ENCODE measurements around the gene ZNF710. TPM values are rescaled to one million over a fixed set of nuclear protein-coding genes. Genes with fewer than 3 reads are reported as not detected.

Gene ZNF710
- total and polyA plus RNA-seq, 9 of the 15 experiments (the other 6 are each of a cell fraction or from before 2014, with no cell fraction given): 0.56 to 14.2 (median 5.2) TPM

DNA sequence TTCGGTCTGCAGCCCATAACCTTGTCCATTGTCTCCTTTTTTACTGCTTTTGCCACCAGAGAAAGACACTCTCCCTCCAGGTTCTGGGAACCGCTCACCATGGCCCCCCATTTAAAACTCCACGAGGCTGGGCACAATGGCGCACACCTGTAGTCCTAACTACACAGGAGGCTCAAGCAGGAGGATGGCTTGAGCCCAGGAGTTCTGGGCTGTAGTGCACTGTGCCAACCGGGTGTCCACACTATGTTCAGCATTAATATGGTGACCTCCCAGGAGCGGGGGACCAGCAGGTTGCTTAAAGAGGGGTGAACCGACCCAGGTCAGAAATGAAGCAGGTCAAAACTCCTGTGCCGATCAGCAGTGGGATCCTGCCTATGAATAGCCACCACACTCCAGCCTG, 129.2 kb downstream of the ZNF710 start:
- Histone ChIP-seq H3K9me1 (ENCODE audit: control insufficient read depth, insufficient read depth, low read length) (no peaks in the 10 kb centered on the region), H3K4me2 (ENCODE audit: insufficient read depth, low read length) (no peak overlapping the region)
- intact Hi-C loops (cut with micrococcal nuclease): no loop called here
- TF ChIP-seq, protein P1, sequence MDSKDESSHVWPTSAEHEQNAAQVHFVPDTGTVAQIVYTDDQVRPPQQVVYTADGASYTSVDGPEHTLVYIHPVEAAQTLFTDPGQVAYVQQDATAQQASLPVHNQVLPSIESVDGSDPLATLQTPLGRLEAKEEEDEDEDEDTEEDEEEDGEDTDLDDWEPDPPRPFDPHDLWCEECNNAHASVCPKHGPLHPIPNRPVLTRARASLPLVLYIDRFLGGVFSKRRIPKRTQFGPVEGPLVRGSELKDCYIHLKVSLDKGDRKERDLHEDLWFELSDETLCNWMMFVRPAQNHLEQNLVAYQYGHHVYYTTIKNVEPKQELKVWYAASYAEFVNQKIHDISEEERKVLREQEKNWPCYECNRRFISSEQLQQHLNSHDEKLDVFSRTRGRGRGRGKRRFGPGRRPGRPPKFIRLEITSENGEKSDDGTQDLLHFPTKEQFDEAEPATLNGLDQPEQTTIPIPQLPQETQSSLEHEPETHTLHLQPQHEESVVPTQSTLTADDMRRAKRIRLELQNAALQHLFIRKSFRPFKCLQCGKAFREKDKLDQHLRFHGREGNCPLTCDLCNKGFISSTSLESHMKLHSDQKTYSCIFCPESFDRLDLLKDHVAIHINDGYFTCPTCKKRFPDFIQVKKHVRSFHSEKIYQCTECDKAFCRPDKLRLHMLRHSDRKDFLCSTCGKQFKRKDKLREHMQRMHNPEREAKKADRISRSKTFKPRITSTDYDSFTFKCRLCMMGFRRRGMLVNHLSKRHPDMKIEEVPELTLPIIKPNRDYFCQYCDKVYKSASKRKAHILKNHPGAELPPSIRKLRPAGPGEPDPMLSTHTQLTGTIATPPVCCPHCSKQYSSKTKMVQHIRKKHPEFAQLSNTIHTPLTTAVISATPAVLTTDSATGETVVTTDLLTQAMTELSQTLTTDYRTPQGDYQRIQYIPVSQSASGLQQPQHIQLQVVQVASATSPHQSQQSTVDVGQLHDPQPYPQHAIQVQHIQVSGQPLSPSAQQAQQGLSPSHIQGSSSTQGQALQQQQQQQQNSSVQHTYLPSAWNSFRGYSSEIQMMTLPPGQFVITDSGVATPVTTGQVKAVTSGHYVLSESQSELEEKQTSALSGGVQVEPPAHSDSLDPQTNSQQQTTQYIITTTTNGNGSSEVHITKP (IDR thresholded peaks at IDR 0.05; ENCODE audit: partially characterized antibody): no peak
- TF ChIP-seq, protein P2, sequence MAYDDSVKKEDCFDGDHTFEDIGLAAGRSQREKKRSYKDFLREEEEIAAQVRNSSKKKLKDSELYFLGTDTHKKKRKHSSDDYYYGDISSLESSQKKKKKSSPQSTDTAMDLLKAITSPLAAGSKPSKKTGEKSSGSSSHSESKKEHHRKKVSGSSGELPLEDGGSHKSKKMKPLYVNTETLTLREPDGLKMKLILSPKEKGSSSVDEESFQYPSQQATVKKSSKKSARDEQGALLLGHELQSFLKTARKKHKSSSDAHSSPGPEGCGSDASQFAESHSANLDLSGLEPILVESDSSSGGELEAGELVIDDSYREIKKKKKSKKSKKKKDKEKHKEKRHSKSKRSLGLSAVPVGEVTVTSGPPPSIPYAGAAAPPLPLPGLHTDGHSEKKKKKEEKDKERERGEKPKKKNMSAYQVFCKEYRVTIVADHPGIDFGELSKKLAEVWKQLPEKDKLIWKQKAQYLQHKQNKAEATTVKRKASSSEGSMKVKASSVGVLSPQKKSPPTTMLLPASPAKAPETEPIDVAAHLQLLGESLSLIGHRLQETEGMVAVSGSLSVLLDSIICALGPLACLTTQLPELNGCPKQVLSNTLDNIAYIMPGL (CRISPR knock-in tag; IDR thresholded peaks at IDR 0.05): no peak
- no peak for TF ChIP-seq FOXO4 (CRISPR knock-in tag; IDR thresholded peaks at IDR 0.05)
- no peak for TF ChIP-seq POLR2AphosphoS2 (IDR thresholded peaks at IDR 0.05; ENCODE audit: low read length)
- TF ChIP-seq ZNF830 (CRISPR knock-in tag; IDR thresholded peaks at IDR 0.05): no peak
- no peak for TF ChIP-seq FOXP4 (CRISPR knock-in tag; IDR thresholded peaks at IDR 0.05; ENCODE audit: borderline replicate concordance)
- TF ChIP-seq RBM25 (IDR thresholded peaks at IDR 0.05; ENCODE audit: low read depth, low read length, severe bottlenecking): no peak
- no peak for TF ChIP-seq TEAD2 (tag; IDR thresholded peaks at IDR 0.05)
- TF ChIP-seq TBP (optimal IDR thresholded peaks at IDR 0.05; ENCODE audit: low read depth, low read length): no peak
- TF ChIP-seq, protein P3, sequence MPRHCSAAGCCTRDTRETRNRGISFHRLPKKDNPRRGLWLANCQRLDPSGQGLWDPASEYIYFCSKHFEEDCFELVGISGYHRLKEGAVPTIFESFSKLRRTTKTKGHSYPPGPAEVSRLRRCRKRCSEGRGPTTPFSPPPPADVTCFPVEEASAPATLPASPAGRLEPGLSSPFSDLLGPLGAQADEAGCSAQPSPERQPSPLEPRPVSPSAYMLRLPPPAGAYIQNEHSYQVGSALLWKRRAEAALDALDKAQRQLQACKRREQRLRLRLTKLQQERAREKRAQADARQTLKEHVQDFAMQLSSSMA (CRISPR knock-in tag; IDR thresholded peaks at IDR 0.05): no peak
- TF ChIP-seq TAF1 (IDR thresholded peaks at IDR 0.05; ENCODE audit: control insufficient read depth, extremely low read depth, insufficient read depth, low read length, severe bottlenecking): no peak

More for the DNA sequence above, 129.2 kb downstream of the ZNF710 start:
- DNase-seq (ENCODE audit: extremely low read depth in 1 of 4, low spot score in 3 of 4) (no peak), FAIRE-seq (no peak), ATAC-seq (no peak)
- 35% methylated on average over 8 of the region's 8 CpGs for WGBS (ENCODE audit: insufficient coverage, low coverage, missing lambda C conversion rate)
- Histone ChIP-seq H3K9ac (ENCODE audit: insufficient read depth in 1 of 2, low read depth in 2 of 2, low read length in 2 of 2) (no peak overlapping the region), H3K36me3 (ENCODE audit: control insufficient read depth, insufficient read depth, low read length) (no peaks in the 10 kb centered on the region), H3K79me2 (ENCODE audit: control insufficient read depth, insufficient read depth, low read length) (no peaks in the 10 kb centered on the region), H3K4me3 (no peak overlapping the region), H4K20me1 (replicated peaks; ENCODE audit: control insufficient read depth, insufficient read depth, low read length) (no peaks in the 10 kb centered on the region), H3K27ac (ENCODE audit: extremely low read depth, low read depth, low read length) (no peak overlapping the region), H3K4me1 (replicated peaks in 1 of 2; ENCODE audit: control insufficient read depth in 2 of 2, insufficient read depth in 2 of 2, low read length in 2 of 2) (peaks cover 0 to 4% of the 10 kb centered on the region in 2 experiments; a peak in 2 of 5 replicates), H3K9me3 (replicated peaks; ENCODE audit: control insufficient read depth, insufficient read depth, low read depth, low read length) (no peaks in the 10 kb centered on the region), H2AFZ (ENCODE audit: low read depth, low read length) (no peak overlapping the region), H3K27me3 (ENCODE audit: control insufficient read depth in 2 of 2, insufficient read depth in 2 of 2, low read length in 2 of 2) (no peaks in the 10 kb centered on the region)
- in situ Hi-C loops (cut with MboI): loop anchor here (10.0 kb wide), 1 partner anchor 345 kb away; no protein-coding TSS in a partner anchor
- POLR2A ChIA-PET: no interaction called here
- CTCF ChIA-PET (ENCODE audit: low intra/inter-chr PET ratio): no interaction called here
- BruUV-seq (replicated peaks): no TSS peak

All from K562 (cell line).